HepG2 (cell line): Measurements from ENCODE around the gene TGFA. TPM values are rescaled to one million over a fixed set of nuclear protein-coding genes. Genes with fewer than 3 reads are reported as not detected.
A peak's percentile ranks its signal among the peaks of the same experiment; 100 is the strongest.

ENCODE experiments used
- CBX1 ChIP-seq: IDR thresholded peaks from one replicate; pipeline ENCODE4 v1.6.1; 2016; ENCODE audit warnings: antibody characterized with exemption, low read depth
- DNMT3B ChIP-seq: conservative IDR thresholded peaks from 2 replicates; pipeline ENCODE4 v1.6.1; 2016; ENCODE audit warnings: missing biosample characterization, control low read depth
- NCOA1 ChIP-seq: sonication (generic); formaldehyde crosslinking; IDR thresholded peaks from 2 replicates; pipeline ENCODE4 v1.9.0; 2021; ENCODE audit warnings: missing genetic modification reagents
- SAP130 ChIP-seq: IDR thresholded peaks from 2 replicates; pipeline ENCODE4 v1.6.1; 2016; ENCODE audit warnings: low read depth
- SIN3A ChIP-seq: IDR thresholded peaks from 2 replicates; pipeline ENCODE4 v1.6.1; 2011; ENCODE audit warnings: low read depth, mild to moderate bottlenecking, control low read depth, low read length, borderline replicate concordance
- SKI ChIP-seq: fragments of 450-650 bp; IDR thresholded peaks from one replicate; pipeline ENCODE4 v1.6.1; 2018; ENCODE audit warnings: mild to moderate bottlenecking; ENCODE audit not compliant: partially characterized antibody
- TEAD3 ChIP-seq: optimal IDR thresholded peaks from 2 replicates; pipeline ENCODE3; 2016; ENCODE audit warnings: borderline replicate concordance
- ZIK1 ChIP-seq: sonication (generic); formaldehyde crosslinking; IDR thresholded peaks from 2 replicates; pipeline ENCODE4 v1.5.0; 2020; ENCODE audit warnings: mild to moderate bottlenecking, low read depth, missing genetic modification reagents, borderline replicate concordance
- ZNF337 ChIP-seq: sonication (generic); formaldehyde crosslinking; IDR thresholded peaks from 2 replicates; pipeline ENCODE4 v1.5.1; 2020; ENCODE audit warnings: missing genetic modification reagents, low read depth, mild to moderate bottlenecking, borderline replicate concordance
- ZNF75D ChIP-seq: sonication (generic); formaldehyde crosslinking; IDR thresholded peaks from 2 replicates; pipeline ENCODE4 v1.8.1; 2023; ENCODE audit warnings: missing genetic modification reagents, mild to moderate bottlenecking, borderline replicate concordance
- polyA plus RNA-seq, 8 experiments: library from polyadenylated mRNA; depleted of rRNA in 3 of 8; stranded (reverse) in 7 of 8; unstranded in 1 of 8; fragments of >200 nt; fragmentation: Illumina TruSeq in 4 of 8; extraction: Trizol in 4 of 8; gene quantifications; 2 replicates each; pipeline versions ENCODE4 v1.2.1 to v1.2.3, GENCODE V29; 2011 to 2016; ENCODE audit warnings: low read depth in 4 of 8, missing spikeins in 1 of 8, mixed read lengths in 1 of 8; ENCODE audit not compliant: insufficient read depth in 1 of 8
- total RNA-seq, 5 experiments: library from RNA; depleted of rRNA; stranded (reverse); fragments of >200 nt; fragmentation: Illumina TruSeq; extraction: Trizol; gene quantifications; 2 replicates each; pipeline ENCODE4 v1.2.3, GENCODE V29; 2016; ENCODE audit warnings: low read depth in 1 of 5
- TF ChIP-seq, protein P1 (sequence below): fragments of 450-650 bp; IDR thresholded peaks from 2 replicates; pipeline ENCODE4 v1.6.1; 2016
- TF ChIP-seq, protein P2 (sequence below): sonication (generic); formaldehyde crosslinking; IDR thresholded peaks from 2 replicates; pipeline ENCODE4 v1.5.1; 2020; ENCODE audit warnings: mild to moderate bottlenecking, moderate library complexity, missing genetic modification reagents
- TF ChIP-seq, protein P3 (sequence below): sonication (generic); formaldehyde crosslinking; IDR thresholded peaks from 2 replicates; pipeline ENCODE4 v1.5.1; 2020; ENCODE audit warnings: missing genetic modification reagents, mild to moderate bottlenecking, borderline replicate concordance
- TF ChIP-seq, protein P4 (sequence below): IDR thresholded peaks from 2 replicates; pipeline ENCODE4 v1.6.1; 2016; ENCODE audit warnings: missing compliant biosample characterization, missing genetic modification reagents, borderline replicate concordance
- TF ChIP-seq, protein P5 (sequence below): IDR thresholded peaks from 2 replicates; pipeline ENCODE4 v1.6.1; 2016; ENCODE audit warnings: mild to moderate bottlenecking, missing biosample characterization, missing genetic modification reagents

Gene TGFA
- total and polyA plus RNA-seq, 2 of the 13 experiments (the other 11 are each of a cell fraction or from before 2014, with no cell fraction given): 7.8 to 15.3 TPM

DNA sequence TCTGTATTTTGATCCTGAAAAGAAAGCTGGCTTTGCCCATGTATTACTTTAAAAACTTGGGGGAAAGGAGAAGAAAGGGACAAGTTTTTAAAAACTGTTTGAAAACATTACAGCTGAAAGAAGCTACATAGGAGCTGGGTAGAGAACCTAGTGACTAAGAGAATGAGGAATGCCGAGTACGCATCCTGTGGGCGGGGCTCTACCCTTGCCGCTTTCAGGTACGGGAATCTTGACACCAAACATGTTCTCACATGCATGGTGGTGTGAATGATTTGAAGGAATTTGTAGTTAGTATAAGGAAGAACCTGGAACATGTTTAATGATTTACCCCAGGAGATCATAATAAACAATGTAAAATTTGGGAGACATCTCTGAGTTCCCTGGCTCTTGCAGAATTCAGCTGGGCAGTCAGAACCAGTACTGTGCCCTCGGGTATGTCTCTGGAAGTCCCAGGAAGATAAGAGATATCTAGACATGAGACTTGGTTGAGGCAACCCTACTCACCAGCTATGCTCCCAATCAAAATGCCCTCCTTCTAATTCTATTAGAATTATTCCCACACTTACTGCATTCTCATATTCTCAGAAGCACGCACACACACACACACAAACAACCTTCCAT is 16.5 kb upstream of the TGFA start (continued):
- TF ChIP-seq, protein P1, sequence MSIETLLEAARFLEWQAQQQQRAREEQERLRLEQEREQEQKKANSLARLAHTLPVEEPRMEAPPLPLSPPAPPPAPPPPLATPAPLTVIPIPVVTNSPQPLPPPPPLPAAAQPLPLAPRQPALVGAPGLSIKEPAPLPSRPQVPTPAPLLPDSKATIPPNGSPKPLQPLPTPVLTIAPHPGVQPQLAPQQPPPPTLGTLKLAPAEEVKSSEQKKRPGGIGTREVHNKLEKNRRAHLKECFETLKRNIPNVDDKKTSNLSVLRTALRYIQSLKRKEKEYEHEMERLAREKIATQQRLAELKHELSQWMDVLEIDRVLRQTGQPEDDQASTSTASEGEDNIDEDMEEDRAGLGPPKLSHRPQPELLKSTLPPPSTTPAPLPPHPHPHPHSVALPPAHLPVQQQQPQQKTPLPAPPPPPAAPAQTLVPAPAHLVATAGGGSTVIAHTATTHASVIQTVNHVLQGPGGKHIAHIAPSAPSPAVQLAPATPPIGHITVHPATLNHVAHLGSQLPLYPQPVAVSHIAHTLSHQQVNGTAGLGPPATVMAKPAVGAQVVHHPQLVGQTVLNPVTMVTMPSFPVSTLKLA: no peak
- TF ChIP-seq SAP130 (CRISPR knock-in tag) (0 out of 2 replicates have a peak, but pooled peaks have one; percentile 22), NCOA1 (CRISPR knock-in tag) (no peak), ZNF75D (CRISPR knock-in tag) (no peak), SIN3A (no peak), DNMT3B (0 out of 2 replicates have a peak, but pooled peaks have one; percentile 64), CBX1 (no peak), SKI (no peak), ZNF337 (CRISPR knock-in tag) (no peak), TEAD3 (CRISPR knock-in tag) (peak; percentile 68), ZIK1 (CRISPR knock-in tag) (no peak)
- TF ChIP-seq, protein P2, sequence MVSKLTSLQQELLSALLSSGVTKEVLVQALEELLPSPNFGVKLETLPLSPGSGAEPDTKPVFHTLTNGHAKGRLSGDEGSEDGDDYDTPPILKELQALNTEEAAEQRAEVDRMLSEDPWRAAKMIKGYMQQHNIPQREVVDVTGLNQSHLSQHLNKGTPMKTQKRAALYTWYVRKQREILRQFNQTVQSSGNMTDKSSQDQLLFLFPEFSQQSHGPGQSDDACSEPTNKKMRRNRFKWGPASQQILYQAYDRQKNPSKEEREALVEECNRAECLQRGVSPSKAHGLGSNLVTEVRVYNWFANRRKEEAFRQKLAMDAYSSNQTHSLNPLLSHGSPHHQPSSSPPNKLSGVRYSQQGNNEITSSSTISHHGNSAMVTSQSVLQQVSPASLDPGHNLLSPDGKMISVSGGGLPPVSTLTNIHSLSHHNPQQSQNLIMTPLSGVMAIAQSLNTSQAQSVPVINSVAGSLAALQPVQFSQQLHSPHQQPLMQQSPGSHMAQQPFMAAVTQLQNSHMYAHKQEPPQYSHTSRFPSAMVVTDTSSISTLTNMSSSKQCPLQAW: no peak
- TF ChIP-seq, protein P3, sequence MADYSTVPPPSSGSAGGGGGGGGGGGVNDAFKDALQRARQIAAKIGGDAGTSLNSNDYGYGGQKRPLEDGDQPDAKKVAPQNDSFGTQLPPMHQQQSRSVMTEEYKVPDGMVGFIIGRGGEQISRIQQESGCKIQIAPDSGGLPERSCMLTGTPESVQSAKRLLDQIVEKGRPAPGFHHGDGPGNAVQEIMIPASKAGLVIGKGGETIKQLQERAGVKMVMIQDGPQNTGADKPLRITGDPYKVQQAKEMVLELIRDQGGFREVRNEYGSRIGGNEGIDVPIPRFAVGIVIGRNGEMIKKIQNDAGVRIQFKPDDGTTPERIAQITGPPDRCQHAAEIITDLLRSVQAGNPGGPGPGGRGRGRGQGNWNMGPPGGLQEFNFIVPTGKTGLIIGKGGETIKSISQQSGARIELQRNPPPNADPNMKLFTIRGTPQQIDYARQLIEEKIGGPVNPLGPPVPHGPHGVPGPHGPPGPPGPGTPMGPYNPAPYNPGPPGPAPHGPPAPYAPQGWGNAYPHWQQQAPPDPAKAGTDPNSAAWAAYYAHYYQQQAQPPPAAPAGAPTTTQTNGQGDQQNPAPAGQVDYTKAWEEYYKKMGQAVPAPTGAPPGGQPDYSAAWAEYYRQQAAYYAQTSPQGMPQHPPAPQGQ (CRISPR knock-in tag): no peak
- TF ChIP-seq, protein P4, sequence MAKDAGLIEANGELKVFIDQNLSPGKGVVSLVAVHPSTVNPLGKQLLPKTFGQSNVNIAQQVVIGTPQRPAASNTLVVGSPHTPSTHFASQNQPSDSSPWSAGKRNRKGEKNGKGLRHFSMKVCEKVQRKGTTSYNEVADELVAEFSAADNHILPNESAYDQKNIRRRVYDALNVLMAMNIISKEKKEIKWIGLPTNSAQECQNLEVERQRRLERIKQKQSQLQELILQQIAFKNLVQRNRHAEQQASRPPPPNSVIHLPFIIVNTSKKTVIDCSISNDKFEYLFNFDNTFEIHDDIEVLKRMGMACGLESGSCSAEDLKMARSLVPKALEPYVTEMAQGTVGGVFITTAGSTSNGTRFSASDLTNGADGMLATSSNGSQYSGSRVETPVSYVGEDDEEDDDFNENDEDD (CRISPR knock-in tag): peak; percentile 63; the same call in 1 of the 2 replicates
- TF ChIP-seq, protein P5, sequence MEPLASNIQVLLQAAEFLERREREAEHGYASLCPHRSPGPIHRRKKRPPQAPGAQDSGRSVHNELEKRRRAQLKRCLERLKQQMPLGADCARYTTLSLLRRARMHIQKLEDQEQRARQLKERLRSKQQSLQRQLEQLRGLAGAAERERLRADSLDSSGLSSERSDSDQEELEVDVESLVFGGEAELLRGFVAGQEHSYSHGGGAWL (CRISPR knock-in tag): no peak
